ENCODE measurements around the gene CTSZ. TPM values are rescaled to one million over a fixed set of nuclear protein-coding genes. Genes with fewer than 3 reads are reported as not detected.

Gene CTSZ
- total and polyA plus RNA-seq, 2 of the 8 experiments (the other 6 are each of a cell fraction or from before 2014, with no cell fraction given), result 32.8 to 34.0 TPM

- Histone ChIP-seq H3K14ac (ENCODE audit: insufficient read length) (no peak overlapping the region), H3K56ac (replicated peaks; ENCODE audit: insufficient read length, low read depth, low read length) (no peak overlapping the region), H3K27ac (ENCODE audit: low read depth, low read length) (no peak overlapping the region), H4K91ac (replicated peaks; ENCODE audit: insufficient read length, low read length) (no peak overlapping the region), H3K27me3 (replicated peaks in 1 of 4; ENCODE audit: control insufficient read depth in 3 of 4, extremely low read depth in 1 of 4, insufficient read depth in 3 of 4, low read length in 3 of 4) (no peaks in the 10 kb centered on the region), H3K4me3 (ENCODE audit: extremely low read depth in 1 of 4, insufficient read depth in 2 of 4, low read depth in 3 of 4, low read length in 4 of 4) (no peak overlapping the region), H3K23ac (ENCODE audit: insufficient read length) (no peak overlapping the region), H2BK120ac (replicated peaks; ENCODE audit: low read depth, low read length) (no peak overlapping the region), H3K4me1 (replicated peaks in 1 of 4; ENCODE audit: control insufficient read depth in 3 of 4, insufficient read depth in 4 of 4, low read length in 3 of 4) (no peaks in the 10 kb centered on the region), H2AK5ac (ENCODE audit: low read depth, low read length) (no peak overlapping the region), H3K4ac (replicated peaks; ENCODE audit: insufficient read length, low read depth, low read length) (no peak overlapping the region), H3K4me2 (ENCODE audit: insufficient read depth in 1 of 2, low read depth in 2 of 2, low read length in 2 of 2) (no peak overlapping the region), H3K79me2 (ENCODE audit: control insufficient read depth in 1 of 2, insufficient read depth in 2 of 2, low read length in 2 of 2) (no peaks in the 10 kb centered on the region), H3K9ac (replicated peaks in 1 of 4; ENCODE audit: extremely low read depth in 1 of 4, low read depth in 3 of 4, low read length in 3 of 4) (peak overlapping the region in 1 of 4 experiments; percentile 22; a peak in 2 of 7 replicates), H2AFZ (ENCODE audit: low read length) (peak overlapping the region; percentile 78; the same call in 1 of the 2 replicates), H3K36me3 (ENCODE audit: control insufficient read depth in 2 of 4, insufficient read depth in 4 of 4, low read length in 3 of 4) (no peaks in the 10 kb centered on the region), H2BK5ac (ENCODE audit: low read depth, low read length) (no peak overlapping the region), H2BK20ac (ENCODE audit: low read length) (no peak overlapping the region), H2BK15ac (ENCODE audit: low read length) (no peak overlapping the region), H4K20me1 (replicated peaks in 1 of 2; ENCODE audit: control insufficient read depth in 1 of 2, insufficient read depth in 2 of 2, low read length in 2 of 2) (no peaks in the 10 kb centered on the region), H3K79me1 (ENCODE audit: low read depth, low read length) (no peaks in the 10 kb centered on the region), H4K5ac (ENCODE audit: insufficient read length, low read depth, low read length) (no peak overlapping the region), H2BK12ac (ENCODE audit: low read depth, low read length) (no peak overlapping the region), H3K18ac (ENCODE audit: extremely low read depth, low read length) (no peak overlapping the region), H3K23me2 (ENCODE audit: low read depth, low read length) (no peaks in the 10 kb centered on the region), H3K9me3 (ENCODE audit: insufficient read depth in 2 of 2, low read depth in 1 of 2, low read length in 1 of 2) (no peaks in the 10 kb centered on the region), H4K8ac (ENCODE audit: extremely low read depth, insufficient read depth, low read length) (no peak overlapping the region)
- DNase-seq (ENCODE audit: low read depth in 1 of 2, low spot score in 2 of 2), result no peak
- 92% methylated on average over 6 of the region's 6 CpGs; no CpG with 5 or more reads in 1 of the 2 experiments for WGBS, 2 experiments (ENCODE audit: extremely low coverage in 1 of 2, insufficient coverage in 1 of 2, insufficient read length in 1 of 2, insufficient replicate concordance in 2 of 2, low coverage in 1 of 2, low lambda C conversion rate in 2 of 2, missing lambda C conversion rate in 1 of 2)
- ChIA-PET POLR2A (ENCODE audit: partially characterized antibody) (interaction anchor here (1.7 kb wide), 1 partner anchor 19 kb away, joined by 3 read pairs; no protein-coding TSS in a partner anchor), CTCF (ENCODE audit: partially characterized antibody) (interaction anchor here (1.0 to 1.3 kb wide), 2 partner anchors 9 to 248 kb away, joined by 3 to 6 read pairs; no protein-coding TSS in a partner anchor)
- FAIRE-seq, result no peak
These were observed 47.4 kb downstream of the CTSZ start for GRCh38 chr20:58959652-58960051.

Measured in H1 (cell line).